Testis (tissue), 3 donors: ENCODE data around the gene RGPD8. TPM values are rescaled to one million over a fixed set of nuclear protein-coding genes. Genes with fewer than 3 reads are reported as not detected.

Experiments used
- DNase-seq: peaks from one replicate; pipeline ENCODE4 v3.0.0-alpha.2; 2019
- H3K27ac ChIP-seq, 2 donors: fragments of 200-600 bp; sonication (generic); one replicate each; pipeline ENCODE4 v1.5.1; 2019
- H3K27me3 ChIP-seq: fragments of 200-600 bp; sonication (generic); one replicate; pipeline ENCODE4 v1.5.1; 2019
- H3K36me3 ChIP-seq: fragments of 200-600 bp; sonication (generic); one replicate; pipeline ENCODE4 v1.5.1; 2017; ENCODE audit warnings: low read depth; ENCODE audit errors: missing control alignments
- H3K4me1 ChIP-seq: fragments of 200-600 bp; sonication (generic); one replicate; pipeline ENCODE4 v1.5.1; 2019
- H3K4me3 ChIP-seq, 2 donors: fragments of 200-600 bp; sonication (generic); one replicate each; pipeline ENCODE4 v1.5.1; 2017 to 2019
- H3K9me3 ChIP-seq: fragments of 200-600 bp; sonication (generic); one replicate; pipeline ENCODE4 v1.5.1; 2017
- CTCF ChIP-seq, 3 experiments: fragments of 450-650 bp in 2 of 3; fragments of 200-600 bp in 1 of 3; sonication (generic) in 1 of 3; IDR thresholded peaks; one replicate each; pipeline ENCODE4 v1.5.1; 2016 to 2019; ENCODE audit warnings: antibody characterized with exemption in 3 of 3, mild to moderate bottlenecking in 2 of 3, moderate library complexity in 1 of 3
- POLR2A ChIP-seq: fragments of 450-650 bp; IDR thresholded peaks from one replicate; pipeline ENCODE4 v1.6.1; 2017; ENCODE audit warnings: antibody characterized with exemption, mild to moderate bottlenecking, moderate library complexity
- WGBS, 2 donors: methylation state at CpG; one replicate each; pipeline ENCODE4 v1.1.5; 2018; 5-methylcytosine and 5-hydroxymethylcytosine counted together
- intact Hi-C: fragments of 100-400 bp; cut with DNase I; formaldehyde crosslinking; loops from one replicate; pipeline ENCODE4 v1.15.1; 2023; ENCODE audit warnings: low total_unique reads
- polyA plus RNA-seq: library from polyadenylated mRNA; stranded (reverse); fragments of 350-450 nt; fragmentation: Illumina TruSeq; extraction: RNeasy Lipid Tissue Mini Kit (QIAGEN cat#74804); gene quantifications from one replicate; pipeline ENCODE4 v1.2.3, GENCODE V29; 2014; ENCODE audit warnings: low read depth, low replicate concordance; ENCODE audit not compliant: insufficient read depth
- total RNA-seq, 2 donors: library from RNA; depleted of rRNA; stranded (reverse); fragments of >200 nt; gene quantifications; one replicate each; pipeline ENCODE4 v1.2.3, GENCODE V29; 2016

RGPD8 gene
- total and polyA plus RNA-seq, 3 donors from 2014 or later, result 28.0 to 57.2 (median 33.0) TPM

- Histone ChIP-seq H3K27me3 (no peaks in the 10 kb centered on the region), H3K9me3 (no peaks in the 10 kb centered on the region), H3K4me1 (no peaks in the 10 kb centered on the region), H3K27ac (no peak overlapping the region), H3K36me3 (no peaks in the 10 kb centered on the region), H3K4me3 (no peak overlapping the region)
- intact Hi-C loops, result no loop called here
- 60 to 75% methylated on average over 9 of the region's 9 CpGs for WGBS, 2 donors
- DNase-seq, result no peak
- TF ChIP-seq CTCF (IDR thresholded peaks at IDR 0.05), result no peak
- no peak for TF ChIP-seq POLR2A
Observed at GRCh38 chr2:112340475-112341267, 92.8 kb downstream of the RGPD8 start.

GRCh38 chr2:112339986-112340385 is 93.5 kb downstream of the RGPD8 start:
- WGBS, 2 donors, result 45 to 46% methylated on average over 2 of the region's 2 CpGs
- no peak for TF ChIP-seq CTCF (IDR thresholded peaks at IDR 0.05)
- no peak for TF ChIP-seq POLR2A
- H3K27me3 ChIP-seq, result no peaks in the 10 kb centered on the region
- no peaks in the 10 kb centered on the region for H3K36me3 ChIP-seq
- H3K9me3 ChIP-seq, result no peaks in the 10 kb centered on the region
- DNase-seq, result no peak
- intact Hi-C loops, result no loop called here
- no peak overlapping the region for H3K27ac ChIP-seq
- H3K4me3 ChIP-seq, result no peak overlapping the region
- no peaks in the 10 kb centered on the region for H3K4me1 ChIP-seq

GRCh38 chr2:112335600-112335999 is 97.8 kb downstream of the RGPD8 start:
- WGBS, 2 donors, result 89 to 100% methylated on average over 1 of the region's 1 CpG
- no peak overlapping the region for H3K4me3 ChIP-seq
- H3K36me3 ChIP-seq, result no peaks in the 10 kb centered on the region
- H3K4me1 ChIP-seq, result no peaks in the 10 kb centered on the region
- no peak for DNase-seq
- H3K9me3 ChIP-seq, result no peaks in the 10 kb centered on the region
- H3K27me3 ChIP-seq, result no peaks in the 10 kb centered on the region
- TF ChIP-seq CTCF (IDR thresholded peaks at IDR 0.05), result no peak
- no peak for TF ChIP-seq POLR2A
- intact Hi-C loops, result no loop called here
- no peak overlapping the region for H3K27ac ChIP-seq

GRCh38 chr2:112332123-112332696 is 101.2 kb downstream of the RGPD8 start:
- TF ChIP-seq POLR2A, result no peak
- no peak for TF ChIP-seq CTCF (IDR thresholded peaks at IDR 0.05)
- H3K4me3 ChIP-seq, result no peak overlapping the region
- no peak for DNase-seq
- H3K27ac ChIP-seq, result no peak overlapping the region
- H3K27me3 ChIP-seq, result no peaks in the 10 kb centered on the region
- intact Hi-C loops, result no loop called here
- H3K4me1 ChIP-seq, result no peaks in the 10 kb centered on the region
- no peaks in the 10 kb centered on the region for H3K9me3 ChIP-seq
- WGBS, 2 donors, result 68 to 70% methylated on average over 5 of the region's 5 CpGs
- H3K36me3 ChIP-seq, result no peaks in the 10 kb centered on the region

- 94 to 98% methylated on average over 3 of the region's 3 CpGs for WGBS, 2 donors
- TF ChIP-seq POLR2A (no peak), CTCF (IDR thresholded peaks at IDR 0.05) (no peak)
Observed at GRCh38 chr2:112322919-112323318, 110.5 kb downstream of the RGPD8 start.

More at GRCh38 chr2:112322919-112323318, 110.5 kb downstream of the RGPD8 start:
- Histone ChIP-seq H3K27me3 (no peaks in the 10 kb centered on the region), H3K4me1 (no peaks in the 10 kb centered on the region), H3K36me3 (no peaks in the 10 kb centered on the region), H3K9me3 (no peaks in the 10 kb centered on the region), H3K4me3 (no peak overlapping the region), H3K27ac (no peak overlapping the region)
- intact Hi-C loops, result no loop called here
- DNase-seq, result no peak
